GM19395 (cell line): ENCODE results near the gene PAGE3.

ENCODE experiments used
- ATAC-seq: cut with Tn5 transposase; IDR thresholded peaks from one replicate; pipeline ENCODE4 v1.9.1; 2021; ENCODE audit warnings: mild to moderate bottlenecking, moderate library complexity; ENCODE audit not compliant: unreplicated experiment

Gene PAGE3, protein sequence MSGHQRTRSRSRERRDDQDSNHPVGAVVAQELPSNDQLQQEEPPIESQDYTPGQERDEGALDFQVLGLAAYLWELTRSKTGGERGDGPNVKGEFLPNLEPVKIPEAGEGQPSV

DNA sequence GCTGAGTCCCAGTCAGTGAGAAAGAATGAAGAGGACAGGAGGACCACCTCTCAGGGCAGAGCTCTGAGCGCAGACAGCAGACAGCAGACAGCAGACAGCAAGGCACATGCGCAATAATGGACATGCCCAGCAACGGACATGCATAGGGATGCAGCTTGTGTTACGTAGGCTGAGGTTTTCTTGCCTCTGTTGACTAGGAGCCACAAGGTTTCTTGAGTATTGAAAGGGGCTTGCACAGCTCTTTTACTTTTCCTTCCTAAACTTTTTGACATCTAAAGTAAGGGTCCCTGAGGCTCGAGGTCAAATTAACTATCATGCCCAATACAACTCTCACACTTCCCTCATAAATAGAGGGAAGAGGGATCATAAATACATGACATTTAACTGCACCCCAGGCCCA lies at the start of gene PAGE3:
TSS of gene PAGE3 (minus strand) at position 101 of the 400 bp plus-strand sequence. CDS start 1,013 bp downstream, outside the sequence.
- no peak for ATAC-seq

DNA sequence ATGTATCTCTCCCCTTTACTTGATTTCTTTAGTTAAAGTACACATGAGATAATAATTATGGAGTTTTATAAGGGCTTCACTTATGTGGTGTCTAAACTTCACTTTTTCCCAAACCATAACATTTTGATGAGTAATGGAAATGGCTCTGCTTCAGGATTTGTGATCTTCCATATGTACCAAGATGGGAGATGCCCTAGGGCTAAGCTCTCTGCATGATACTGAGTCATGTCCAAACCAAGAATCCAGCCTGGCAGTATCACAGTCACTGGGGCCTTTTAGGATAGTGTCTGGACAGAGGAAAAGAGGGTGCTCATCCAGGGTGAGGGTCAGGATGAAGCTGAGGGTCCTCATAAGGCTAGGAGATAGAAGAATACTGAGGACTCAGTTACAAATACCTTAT lies 47.9 kb upstream of the PAGE3 start:
- no peak for ATAC-seq

DNA sequence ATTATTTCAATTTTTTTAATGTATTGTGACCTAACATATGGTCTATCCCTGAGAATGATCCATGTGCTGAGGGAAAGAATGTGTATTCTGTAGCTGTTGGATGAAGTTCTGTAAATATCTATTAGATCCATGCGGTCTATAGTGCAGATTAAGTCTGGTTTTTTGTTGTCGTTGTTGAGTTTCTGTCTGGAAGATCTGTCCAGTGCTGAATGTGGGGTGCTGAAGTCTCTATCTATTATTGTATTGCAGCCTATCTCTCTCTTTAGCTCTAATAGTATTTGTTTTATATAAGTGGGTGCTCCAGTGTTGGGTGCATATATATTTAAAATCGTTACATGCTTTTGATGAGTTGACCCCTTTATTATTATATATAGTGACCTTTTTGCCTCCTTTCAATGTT lies 26.2 kb upstream of the PAGE3 start:
- no peak for ATAC-seq

DNA sequence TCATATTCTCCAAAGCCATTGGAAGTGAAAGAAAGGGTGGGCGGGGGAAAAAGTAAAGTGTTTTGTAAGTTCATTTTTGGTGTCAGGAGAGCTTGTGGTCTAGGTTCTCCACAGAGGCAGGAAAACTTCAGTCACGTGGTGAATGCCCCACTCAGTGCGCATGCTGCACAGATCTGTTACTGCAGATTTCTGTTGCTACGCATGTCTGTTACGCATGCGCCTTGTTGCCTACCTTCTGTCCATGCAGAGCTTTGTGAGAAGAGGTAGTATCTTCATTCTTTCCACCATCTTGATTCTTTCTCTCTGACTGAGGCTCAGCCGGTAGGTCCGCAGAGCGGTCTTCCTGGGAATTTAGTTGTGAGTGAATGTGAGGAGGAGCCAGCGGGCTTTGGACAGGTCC lies 15.1 kb upstream of the PAGE3 start:
- ATAC-seq = no peak

DNA sequence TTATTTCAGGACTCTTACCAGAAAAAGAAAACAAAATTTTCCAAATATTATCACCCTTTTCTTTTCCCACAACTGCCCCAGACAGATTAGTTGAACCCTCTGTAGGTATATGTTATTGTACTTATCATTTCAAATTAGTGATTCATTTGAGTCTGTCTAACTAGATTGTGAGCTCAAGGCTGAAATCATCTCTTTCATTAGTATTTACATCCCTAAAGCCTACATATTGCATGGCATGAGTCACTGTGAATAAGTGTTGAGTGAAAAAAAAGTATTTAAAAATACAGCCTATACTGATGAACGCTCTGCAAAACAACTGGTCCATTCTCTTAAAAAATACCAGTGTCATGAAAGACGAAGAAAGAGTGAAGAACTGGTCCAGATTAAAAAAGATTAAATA lies 3.9 kb downstream of the PAGE3 start:
- no peak for ATAC-seq

DNA sequence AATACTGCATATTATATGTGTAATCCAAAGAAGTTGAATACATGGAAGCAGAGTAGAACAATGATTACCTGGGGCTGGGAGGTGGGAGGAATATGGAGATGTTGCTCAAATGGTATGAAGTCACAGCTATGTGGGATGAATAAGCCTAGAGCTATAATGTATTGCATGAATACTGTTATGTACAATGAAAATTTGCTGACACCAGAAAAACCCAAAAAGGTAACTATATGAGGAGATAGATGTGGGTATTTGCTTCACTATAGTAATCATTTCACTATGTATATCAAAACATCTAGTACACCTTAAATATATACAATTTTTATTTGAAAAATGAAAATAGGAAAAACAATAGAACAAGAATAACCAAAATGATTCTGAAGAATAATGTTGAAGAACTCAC lies 11.2 kb downstream of the PAGE3 start:
- no peak for ATAC-seq

DNA sequence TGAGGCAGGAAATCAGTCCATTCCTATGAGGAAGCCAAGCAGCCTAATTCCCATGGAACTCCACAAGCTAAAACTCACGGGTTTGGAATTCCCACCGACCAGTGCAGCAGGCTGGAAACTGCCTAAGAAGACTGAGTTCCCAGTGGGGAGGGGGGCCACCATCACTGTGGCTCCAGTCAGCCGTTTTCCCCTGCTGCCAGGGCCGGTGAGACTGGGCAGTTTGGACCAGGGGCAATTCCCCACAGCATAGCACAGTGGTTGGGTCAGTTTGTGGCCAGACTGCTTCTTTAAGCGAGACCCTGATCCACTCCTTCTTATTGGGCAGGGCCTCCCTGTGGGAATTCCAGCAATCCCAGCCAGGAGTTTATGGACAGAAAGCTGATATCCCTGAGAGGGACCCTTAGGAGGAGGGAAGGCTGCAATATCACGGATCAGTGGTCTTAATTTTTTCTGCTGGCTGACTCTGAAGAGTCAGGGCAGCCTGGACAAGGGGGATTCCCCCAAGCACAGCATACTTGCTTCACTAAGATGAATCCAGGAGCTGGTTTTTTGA lies 23.9 kb downstream of the PAGE3 start:
- ATAC-seq = no peak

DNA sequence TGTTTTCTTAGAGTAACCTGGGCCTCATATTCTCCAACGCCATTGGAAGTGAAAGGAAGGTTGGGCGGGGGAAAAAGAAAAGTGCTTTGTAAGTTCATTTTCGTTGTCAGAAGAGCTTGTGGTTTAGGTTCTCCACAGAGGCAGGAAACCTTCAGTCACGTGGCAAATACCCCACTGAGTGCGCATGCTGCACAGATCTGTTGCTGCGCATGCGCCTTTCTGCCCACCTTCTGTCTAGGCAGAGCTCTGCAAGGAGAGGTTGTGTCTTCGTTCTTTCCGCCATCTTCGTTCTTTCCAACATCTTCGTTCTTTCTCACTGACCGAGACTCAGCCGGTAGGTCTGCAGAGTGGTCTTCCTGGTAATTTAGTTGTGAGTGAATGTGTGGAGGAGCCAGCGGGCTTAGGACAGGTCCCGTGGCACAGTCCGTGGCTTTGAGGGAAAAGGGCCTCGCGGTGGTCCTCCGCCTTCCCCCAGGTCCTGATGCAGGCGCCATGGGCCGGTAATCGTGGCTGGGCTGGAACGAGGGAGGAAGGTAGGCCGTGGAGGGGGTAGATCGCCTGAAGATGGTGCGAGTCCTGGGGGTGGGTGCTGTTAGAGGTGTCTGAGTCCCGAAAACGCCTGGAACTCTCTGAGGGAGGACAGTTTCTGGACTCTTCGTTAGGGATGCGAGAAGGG lies 44.5 kb downstream of the PAGE3 start, which contains the start of gene PAGE5:
TSS of gene PAGE5 (plus strand) at position 228 of the 676 bp plus-strand sequence. CDS start 1,037 bp downstream, outside the sequence.
- no peak for ATAC-seq

DNA sequence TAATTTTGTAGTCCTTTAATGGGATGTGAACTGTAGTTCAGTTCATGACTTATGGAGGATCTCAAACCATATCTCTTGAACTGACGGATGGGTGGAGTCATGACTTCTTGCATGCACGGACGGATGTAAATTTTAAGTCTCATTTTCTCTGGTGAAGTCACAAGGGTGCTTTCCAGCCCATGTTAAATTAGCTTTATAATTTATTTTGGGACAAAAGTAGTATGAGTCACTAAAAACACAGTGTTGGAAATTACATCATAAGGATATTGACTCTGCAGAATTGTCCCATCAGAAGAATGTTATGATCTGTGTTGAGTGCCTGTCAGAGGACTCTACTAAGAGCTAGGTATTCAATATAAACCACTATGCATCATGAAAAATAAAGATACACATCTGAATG lies 51.3 kb downstream of the PAGE3 start:
- ATAC-seq = no peak

DNA sequence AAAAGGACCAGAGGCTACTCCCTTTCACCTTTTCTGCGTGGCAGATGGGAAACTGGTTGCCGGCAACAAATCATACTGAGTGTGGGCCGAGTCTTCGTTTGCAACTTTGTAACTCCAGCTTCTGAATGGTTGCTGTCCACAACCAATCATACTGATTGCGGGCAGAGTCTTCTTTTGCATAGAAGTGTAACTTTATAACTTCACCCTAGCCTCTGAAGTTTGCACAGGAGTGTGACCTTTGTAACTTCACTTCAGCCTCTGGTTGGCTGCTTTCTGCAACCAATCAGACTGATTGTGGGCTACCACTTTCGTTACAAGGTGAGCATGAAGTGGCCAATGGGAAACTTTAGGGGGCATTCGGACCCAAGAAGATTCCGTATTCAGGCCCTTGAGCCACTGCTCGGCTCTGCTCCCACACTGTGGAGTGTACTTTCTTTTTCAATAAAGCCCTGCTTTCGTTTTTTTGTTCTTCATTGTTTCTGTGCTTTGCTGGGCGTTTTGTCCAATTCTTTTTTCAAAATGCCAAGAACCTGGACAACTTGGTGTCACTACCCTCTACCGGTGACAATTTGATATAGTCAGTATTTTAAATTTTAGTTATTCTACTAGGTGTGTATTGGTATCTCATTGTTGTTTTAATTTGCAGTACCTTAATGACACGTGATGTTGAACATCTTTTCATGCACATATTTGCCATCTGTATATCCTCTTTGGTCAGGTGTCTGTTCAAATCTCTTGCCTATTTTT lies 53.6 kb downstream of the PAGE3 start:
- no peak for ATAC-seq
